Measurements from ENCODE around the gene DALRD3.

The DALRD3 gene

GRCh38 chr3:49025005-49025792 lies 6.8 kb upstream of the DALRD3 start:
- Histone ChIP-seq H3K27me3 (replicated peaks) (no peaks in the 10 kb centered on the region), H3K36me3 (replicated peaks) (peaks cover 41% of the 10 kb centered on the region), H3K4me3 (ENCODE audit: low read depth, low read length) (no peak overlapping the region), H3K27ac (no peak overlapping the region)
- in situ Hi-C loops (cut with HindIII; ENCODE audit: low pct_ligation_motif_present, low sequenced_read_pairs), result no loop called here
- no peak for TF ChIP-seq CTCF (IDR thresholded peaks at IDR 0.05; ENCODE audit: low read depth, low read length, missing control alignments)
- no peak for DNase-seq

GRCh38 chr3:49024449-49024848 lies 6.1 kb upstream of the DALRD3 start:
- in situ Hi-C loops (cut with HindIII; ENCODE audit: low pct_ligation_motif_present, low sequenced_read_pairs), result no loop called here

GRCh38 chr3:49023775-49024174 lies 5.4 kb upstream of the DALRD3 start:
- H3K4me3 ChIP-seq (ENCODE audit: low read depth, low read length), result no peak overlapping the region
- no peak overlapping the region for H3K27ac ChIP-seq
- peaks cover 37% of the 10 kb centered on the region for H3K36me3 ChIP-seq (replicated peaks)
- no peaks in the 10 kb centered on the region for H3K27me3 ChIP-seq (replicated peaks)
- in situ Hi-C loops (cut with HindIII; ENCODE audit: low pct_ligation_motif_present, low sequenced_read_pairs), result no loop called here
- no peak for DNase-seq
- no peak for TF ChIP-seq CTCF (IDR thresholded peaks at IDR 0.05; ENCODE audit: low read depth, low read length, missing control alignments)

More at GRCh38 chr3:49024449-49024848, 6.1 kb upstream of the DALRD3 start:
- H3K27ac ChIP-seq, result no peak overlapping the region
- TF ChIP-seq CTCF (IDR thresholded peaks at IDR 0.05; ENCODE audit: low read depth, low read length, missing control alignments), result no peak
- no peak for DNase-seq
- H3K4me3 ChIP-seq (ENCODE audit: low read depth, low read length), result no peak overlapping the region
- no peaks in the 10 kb centered on the region for H3K27me3 ChIP-seq (replicated peaks)
- H3K36me3 ChIP-seq (replicated peaks), result peaks cover 37% of the 10 kb centered on the region

GRCh38 chr3:49022688-49023171 lies 4.3 kb upstream of the DALRD3 start:
- peak; percentile 3 for TF ChIP-seq CTCF (IDR thresholded peaks at IDR 0.05; ENCODE audit: low read depth, low read length, missing control alignments)
- H3K4me3 ChIP-seq (ENCODE audit: low read depth, low read length), result peak overlapping the region; percentile 90
- DNase-seq, result no peak
- H3K27me3 ChIP-seq (replicated peaks), result no peaks in the 10 kb centered on the region
- peaks cover 37% of the 10 kb centered on the region for H3K36me3 ChIP-seq (replicated peaks)
- in situ Hi-C loops (cut with HindIII; ENCODE audit: low pct_ligation_motif_present, low sequenced_read_pairs), result no loop called here
- H3K27ac ChIP-seq, result peak overlapping the region; percentile 99

- Histone ChIP-seq H3K27me3 (replicated peaks) (no peaks in the 10 kb centered on the region), H3K4me3 (ENCODE audit: low read depth, low read length) (peak within 1 kb of the TSS; percentile 90), H3K36me3 (replicated peaks) (peaks cover 34% of the 10 kb centered on the region), H3K27ac (peak within 1 kb of the TSS; percentile 99)
- peak; percentile 89 for DNase-seq
- in situ Hi-C loops (cut with HindIII; ENCODE audit: low pct_ligation_motif_present, low sequenced_read_pairs), result no loop called here
- TF ChIP-seq CTCF (IDR thresholded peaks at IDR 0.05; ENCODE audit: low read depth, low read length, missing control alignments), result peak; percentile 82
Measured at GRCh38 chr3:49021813-49022687, 3.7 kb upstream of the DALRD3 start, which contains the start of gene NDUFAF3. Gene NDUFAF3, plus strand, starts transcription at chr3:49022121. Its CDS starts 24 bp downstream, at chr3:49022145.

All from brain microvascular endothelial cell (primary cell).